Ascending aorta (tissue), 2 donors: ENCODE measurements around the gene MARK3. TPM values are rescaled to one million over a fixed set of nuclear protein-coding genes. Genes with fewer than 3 reads are reported as not detected.

Experiments used
- DNase-seq, 2 donors: peaks; one replicate each; pipeline ENCODE4 v3.0.0-alpha.2; 2019; ENCODE audit warnings: low spot score in 2 of 2
- H3K27ac ChIP-seq, 2 donors: fragments of 200-600 bp; sonication (generic); one replicate each; pipeline ENCODE4 v1.5.1; 2016 to 2017; ENCODE audit warnings: mild to moderate bottlenecking in 1 of 2
- H3K27me3 ChIP-seq: fragments of 200-600 bp; sonication (generic); one replicate; pipeline ENCODE4 v1.5.1; 2017
- H3K36me3 ChIP-seq, 2 donors: fragments of 200-600 bp; sonication (generic); one replicate each; pipeline ENCODE4 v1.5.1; 2016
- H3K4me1 ChIP-seq, 2 donors: fragments of 200-600 bp; sonication (generic); one replicate each; pipeline ENCODE4 v1.5.1; 2016 to 2017; ENCODE audit warnings: mild to moderate bottlenecking in 1 of 2
- H3K4me3 ChIP-seq, 2 donors: fragments of 200-600 bp; sonication (generic); one replicate each; pipeline ENCODE4 v1.5.1; 2016 to 2017; ENCODE audit warnings: mild to moderate bottlenecking in 1 of 2
- H3K9me3 ChIP-seq, 2 donors: fragments of 200-600 bp; sonication (generic); one replicate each; pipeline ENCODE4 v1.5.1; 2016
- CTCF ChIP-seq, 3 experiments: fragments of 200-600 bp in 2 of 3; fragments of 450-650 bp in 1 of 3; sonication (generic) in 2 of 3; IDR thresholded peaks; one replicate each; pipeline ENCODE4 v1.5.1; 2016 to 2019; ENCODE audit warnings: antibody characterized with exemption in 3 of 3, mild to moderate bottlenecking in 1 of 3, moderate library complexity in 1 of 3
- intact Hi-C: fragments of 100-400 bp; cut with DNase I; formaldehyde crosslinking; loops from one replicate; pipeline ENCODE4 v1.15.1; 2023
- total RNA-seq: library from RNA; depleted of rRNA; stranded (reverse); fragments of >200 nt; gene quantifications from one replicate; pipeline ENCODE4 v1.1.0, GENCODE V29; 2016

The MARK3 gene
- total RNA-seq, 1 donor from 2014 or later: 78.1 TPM

GRCh38 chr14:103341250-103342129 lies 43.7 kb upstream of the MARK3 start:
- intact Hi-C loops: no loop called here
- H3K27ac ChIP-seq: no peak overlapping the region
- DNase-seq: no peak
- H3K4me3 ChIP-seq: no peak overlapping the region
- H3K27me3 ChIP-seq: no peaks in the 10 kb centered on the region
- TF ChIP-seq CTCF (IDR thresholded peaks at IDR 0.05): no peak
- no peaks in the 10 kb centered on the region for H3K9me3 ChIP-seq
- peaks cover 75 to 84% of the 10 kb centered on the region in 2 donors for H3K36me3 ChIP-seq
- no peaks in the 10 kb centered on the region for H3K4me1 ChIP-seq

GRCh38 chr14:103343164-103343879 lies 41.9 kb upstream of the MARK3 start:
- no peak for TF ChIP-seq CTCF (IDR thresholded peaks at IDR 0.05)
- no peaks in the 10 kb centered on the region for H3K9me3 ChIP-seq
- intact Hi-C loops: no loop called here
- peaks cover 56 to 66% of the 10 kb centered on the region in 2 donors for H3K36me3 ChIP-seq
- H3K27ac ChIP-seq: no peak overlapping the region
- H3K27me3 ChIP-seq: no peaks in the 10 kb centered on the region
- no peaks in the 10 kb centered on the region for H3K4me1 ChIP-seq
- no peak for DNase-seq
- no peak overlapping the region for H3K4me3 ChIP-seq

- no peak for DNase-seq
- Histone ChIP-seq H3K27me3 (no peaks in the 10 kb centered on the region), H3K4me3 (no peak overlapping the region), H3K4me1 (no peaks in the 10 kb centered on the region), H3K27ac (no peak overlapping the region), H3K36me3 (peaks cover 48 to 58% of the 10 kb centered on the region in 2 donors), H3K9me3 (no peaks in the 10 kb centered on the region)
- TF ChIP-seq CTCF (IDR thresholded peaks at IDR 0.05): no peak
- intact Hi-C loops: no loop called here
Observed at GRCh38 chr14:103343905-103344797, 41.1 kb upstream of the MARK3 start.

GRCh38 chr14:103346286-103346685 lies 38.9 kb upstream of the MARK3 start:
- Histone ChIP-seq H3K27me3 (no peaks in the 10 kb centered on the region), H3K4me1 (no peaks in the 10 kb centered on the region), H3K27ac (no peak overlapping the region), H3K4me3 (no peak overlapping the region), H3K9me3 (no peaks in the 10 kb centered on the region), H3K36me3 (peaks cover 27 to 36% of the 10 kb centered on the region in 2 donors)
- DNase-seq: no peak
- no peak for TF ChIP-seq CTCF (IDR thresholded peaks at IDR 0.05)
- intact Hi-C loops: no loop called here

GRCh38 chr14:103347091-103347815 lies 38.0 kb upstream of the MARK3 start:
- H3K4me3 ChIP-seq: no peak overlapping the region
- H3K27me3 ChIP-seq: no peaks in the 10 kb centered on the region
- no peak for DNase-seq
- H3K4me1 ChIP-seq: no peaks in the 10 kb centered on the region
- H3K36me3 ChIP-seq: peaks cover 17 to 27% of the 10 kb centered on the region in 2 donors
- TF ChIP-seq CTCF (IDR thresholded peaks at IDR 0.05): no peak
- no peaks in the 10 kb centered on the region for H3K9me3 ChIP-seq
- H3K27ac ChIP-seq: no peak overlapping the region
- intact Hi-C loops: no loop called here
